Calu3 (cell line): ENCODE measurements around the gene PRKCA. TPM values are rescaled to one million over a fixed set of nuclear protein-coding genes. Genes with fewer than 3 reads are reported as not detected.

Source experiments
- BruUV-seq: library from RNA; stranded (reverse); fragments of 400-500 nt; replicated peaks from 2 replicates; lab custom pipeline; 2021; lab: Mats Ljungman, UMichigan
- CTCF ChIA-PET: fragments of 300-600 bp; sonication (Branson Sonifier 250); formaldehyde crosslinking; loops from one replicate; lab custom pipeline; 2022; ENCODE audit warnings: antibody characterized with exemption; lab: Charles Lee
- DNase-seq: peaks from one replicate; pipeline ENCODE4 v3.0.0; 2022
- H3K27ac Mint-ChIP-seq: one replicate; pipeline ENCODE4 v1.8.0; 2022; ENCODE audit warnings: mixed read lengths; ENCODE audit not compliant: unreplicated experiment
- H3K27me3 Mint-ChIP-seq: one replicate; pipeline ENCODE4 v1.8.0; 2022; ENCODE audit warnings: mixed read lengths; ENCODE audit not compliant: unreplicated experiment
- H3K36me3 Mint-ChIP-seq: one replicate; pipeline ENCODE4 v1.8.0; 2022; ENCODE audit warnings: mild to moderate bottlenecking, moderate library complexity, mixed read lengths; ENCODE audit not compliant: insufficient read depth, unreplicated experiment
- H3K4me1 Mint-ChIP-seq: one replicate; pipeline ENCODE4 v1.8.0; 2022; ENCODE audit warnings: mild to moderate bottlenecking, low read depth, mixed read lengths; ENCODE audit not compliant: unreplicated experiment
- H3K4me3 Mint-ChIP-seq: one replicate; pipeline ENCODE4 v1.8.0; 2022; ENCODE audit warnings: mild to moderate bottlenecking, low read depth, moderate library complexity, mixed read lengths; ENCODE audit not compliant: unreplicated experiment
- H3K9me3 Mint-ChIP-seq: one replicate; pipeline ENCODE4 v1.8.0; 2022; ENCODE audit warnings: low read depth, mixed read lengths; ENCODE audit not compliant: unreplicated experiment
- intact Hi-C: fragments of 100-400 bp; cut with micrococcal nuclease; formaldehyde crosslinking; loops from one replicate; pipeline ENCODE4 v1.10.0; 2022; ENCODE audit not compliant: unreplicated experiment
- total RNA-seq: library from RNA; stranded (reverse); gene quantifications from 2 replicates; pipeline ENCODE4 v1.2.3, GENCODE V29; 2022
- TF ChIP-seq, protein P1 (sequence below): fragments of 200-600 bp; IDR thresholded peaks from one replicate; pipeline ENCODE4 v1.8.0; 2022; ENCODE audit warnings: antibody characterized with exemption; ENCODE audit not compliant: unreplicated experiment

The PRKCA gene
- total RNA-seq, 1 experiment from 2014 or later = 126 TPM

- Mint-ChIP-seq H3K4me3 (no peak overlapping the region), H3K27me3 (no peaks in the 10 kb centered on the region), H3K9me3 (no peaks in the 10 kb centered on the region), H3K36me3 (no peaks in the 10 kb centered on the region), H3K27ac (no peak overlapping the region), H3K4me1 (no peaks in the 10 kb centered on the region)
- intact Hi-C loops = no loop called here
- CTCF ChIA-PET = no interaction called here
- DNase-seq = no peak
- TF ChIP-seq, protein P1, sequence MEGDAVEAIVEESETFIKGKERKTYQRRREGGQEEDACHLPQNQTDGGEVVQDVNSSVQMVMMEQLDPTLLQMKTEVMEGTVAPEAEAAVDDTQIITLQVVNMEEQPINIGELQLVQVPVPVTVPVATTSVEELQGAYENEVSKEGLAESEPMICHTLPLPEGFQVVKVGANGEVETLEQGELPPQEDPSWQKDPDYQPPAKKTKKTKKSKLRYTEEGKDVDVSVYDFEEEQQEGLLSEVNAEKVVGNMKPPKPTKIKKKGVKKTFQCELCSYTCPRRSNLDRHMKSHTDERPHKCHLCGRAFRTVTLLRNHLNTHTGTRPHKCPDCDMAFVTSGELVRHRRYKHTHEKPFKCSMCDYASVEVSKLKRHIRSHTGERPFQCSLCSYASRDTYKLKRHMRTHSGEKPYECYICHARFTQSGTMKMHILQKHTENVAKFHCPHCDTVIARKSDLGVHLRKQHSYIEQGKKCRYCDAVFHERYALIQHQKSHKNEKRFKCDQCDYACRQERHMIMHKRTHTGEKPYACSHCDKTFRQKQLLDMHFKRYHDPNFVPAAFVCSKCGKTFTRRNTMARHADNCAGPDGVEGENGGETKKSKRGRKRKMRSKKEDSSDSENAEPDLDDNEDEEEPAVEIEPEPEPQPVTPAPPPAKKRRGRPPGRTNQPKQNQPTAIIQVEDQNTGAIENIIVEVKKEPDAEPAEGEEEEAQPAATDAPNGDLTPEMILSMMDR = no peak
- no TSS peak for BruUV-seq
These were observed 302.0 kb downstream of the PRKCA start for GRCh38 chr17:66604376-66604775.

DNA sequence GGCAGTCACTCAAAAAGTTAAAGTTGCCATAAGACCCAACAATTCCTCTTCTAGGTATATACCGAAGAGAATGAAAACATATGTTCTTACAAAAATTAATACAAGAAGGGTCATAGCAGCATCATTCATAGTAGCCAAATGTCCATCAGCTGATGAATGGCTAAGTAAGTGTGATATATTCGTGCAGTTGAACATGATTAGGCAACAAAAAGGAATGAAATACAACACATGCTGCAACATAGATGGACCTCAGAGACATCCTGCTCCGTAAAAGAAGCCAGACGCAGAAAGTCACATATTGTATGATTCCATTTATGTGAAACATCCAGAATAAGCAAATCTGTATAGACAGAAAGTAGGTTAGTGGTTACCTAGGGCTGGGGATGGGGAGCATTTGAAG lies 303.1 kb downstream of the PRKCA start:
- BruUV-seq = no TSS peak
- CTCF ChIA-PET = no interaction called here
- no peak overlapping the region for H3K4me3 Mint-ChIP-seq
- intact Hi-C loops = no loop called here
- peaks cover 5% of the 10 kb centered on the region for H3K4me1 Mint-ChIP-seq
- DNase-seq = no peak
- no peaks in the 10 kb centered on the region for H3K27me3 Mint-ChIP-seq
- H3K27ac Mint-ChIP-seq = no peak overlapping the region
- TF ChIP-seq, protein P1 = no peak
- H3K9me3 Mint-ChIP-seq = peaks cover 3% of the 10 kb centered on the region
- no peaks in the 10 kb centered on the region for H3K36me3 Mint-ChIP-seq

- DNase-seq = no peak
- Mint-ChIP-seq H3K27ac (peak overlapping the region; percentile 66), H3K27me3 (no peaks in the 10 kb centered on the region), H3K9me3 (peaks cover 5% of the 10 kb centered on the region), H3K4me1 (peaks cover 16% of the 10 kb centered on the region), H3K36me3 (no peaks in the 10 kb centered on the region), H3K4me3 (peak overlapping the region; percentile 33)
- BruUV-seq = no TSS peak
- TF ChIP-seq, protein P1 = no peak
- intact Hi-C loops = no loop called here
- CTCF ChIA-PET = interaction anchor here (1.5 kb wide), 1 partner anchor 10 kb away, joined by 4 read pairs; no protein-coding TSS in a partner anchor
These were observed 308.1 kb downstream of the PRKCA start for GRCh38 chr17:66610361-66611133.

- no peaks in the 10 kb centered on the region for H3K27me3 Mint-ChIP-seq
- H3K4me3 Mint-ChIP-seq = no peak overlapping the region
- CTCF ChIA-PET = interaction anchor here (1.5 kb wide), 1 partner anchor 9 kb away, joined by 4 read pairs; no protein-coding TSS in a partner anchor
- peaks cover 16% of the 10 kb centered on the region for H3K4me1 Mint-ChIP-seq
- no peak overlapping the region for H3K27ac Mint-ChIP-seq
- peaks cover 5% of the 10 kb centered on the region for H3K9me3 Mint-ChIP-seq
- intact Hi-C loops = no loop called here
- no TSS peak for BruUV-seq
- TF ChIP-seq, protein P1 = no peak
- no peak for DNase-seq
- peaks cover 1% of the 10 kb centered on the region for H3K36me3 Mint-ChIP-seq
These were observed 309.0 kb downstream of the PRKCA start for GRCh38 chr17:66611397-66611796.
